B cell (primary cell): ENCODE measurements around the gene LCN12. TPM values are rescaled to one million over a fixed set of nuclear protein-coding genes. Genes with fewer than 3 reads are reported as not detected.

Experiments used
- ATAC-seq: fragments of 200-7000 bp; cut with Tn5 transposase; one replicate; pipeline ENCODE4 v1.10.0; 2021; ENCODE audit warnings: low read depth, mild to moderate bottlenecking, moderate number of reproducible peaks, moderate library complexity
- CTCF ChIA-PET: fragments of 350-600 bp; sonication (Branson Sonifier 250); formaldehyde crosslinking; loops from one replicate; lab custom pipeline; 2021; ENCODE audit warnings: antibody characterized with exemption, inconsistent platforms; lab: Charles Lee
- POLR2A ChIA-PET: fragments of 350-600 bp; sonication (Branson Sonifier 250); formaldehyde crosslinking; loops from one replicate; lab custom pipeline; 2021; ENCODE audit warnings: antibody characterized with exemption; lab: Charles Lee
- DNase-seq: peaks from one replicate; pipeline ENCODE4 v3.0.0; 2013
- H2AFZ ChIP-seq: 2 replicates; pipeline ENCODE4 v1.6.1; 2012; ENCODE audit warnings: mild to moderate bottlenecking, low read depth, low read length; ENCODE audit not compliant: insufficient read depth, poor library complexity, severe bottlenecking
- H3K27ac ChIP-seq, 2 donors: 1 replicate in 1 of 2; 2 replicates in 1 of 2; pipeline ENCODE4 v1.5.1; 2012 to 2013; ENCODE audit warnings: low read length in 2 of 2, mild to moderate bottlenecking in 2 of 2, moderate library complexity in 1 of 2
- H3K27me3 ChIP-seq, 4 experiments: fragments of 200-600 bp in 1 of 4; sonication (generic) in 1 of 4; replicated peaks in 1 of 4; 1 replicate in 2 of 4; 2 replicates in 2 of 4; pipeline versions ENCODE4 v1.6.1 to v1.7.0; 2013 to 2016; ENCODE audit warnings: low read length in 3 of 4, mild to moderate bottlenecking in 2 of 4, mixed read lengths in 1 of 4, moderate library complexity in 1 of 4; ENCODE audit not compliant: insufficient read depth in 4 of 4, control insufficient read depth in 3 of 4; ENCODE audit errors: control extremely low read depth in 1 of 4
- H3K36me3 ChIP-seq, 2 experiments: replicated peaks in 1 of 2; 1 replicate in 1 of 2; 2 replicates in 1 of 2; pipeline versions ENCODE4 v1.6.1 to v1.7.1; 2013; ENCODE audit warnings: low read length in 1 of 2; ENCODE audit not compliant: insufficient read depth in 2 of 2, control insufficient read depth in 1 of 2; ENCODE audit errors: control extremely low read depth in 1 of 2, extremely low read depth in 1 of 2
- H3K4me1 ChIP-seq, 2 donors: fragments of 200-600 bp in 1 of 2; sonication (generic) in 1 of 2; 1 replicate in 1 of 2; 2 replicates in 1 of 2; pipeline versions ENCODE4 v1.5.1 to v1.6.1; 2013 to 2017; ENCODE audit warnings: low read length in 2 of 2; ENCODE audit not compliant: control insufficient read depth in 2 of 2, insufficient read depth in 2 of 2
- H3K4me2 ChIP-seq: replicated peaks from 2 replicates; pipeline ENCODE3; 2012; ENCODE audit warnings: mild to moderate bottlenecking, low read depth, low read length; ENCODE audit not compliant: poor library complexity, severe bottlenecking
- H3K4me3 ChIP-seq, 5 experiments: fragments of 200-600 bp in 1 of 5; sonication (generic) in 1 of 5; 1 replicate in 3 of 5; 2 replicates in 2 of 5; pipeline versions ENCODE4 v1.5.1 to v1.7.0; 2011 to 2016; ENCODE audit warnings: low read length in 4 of 5, mild to moderate bottlenecking in 4 of 5, low read depth in 2 of 5, control low read depth in 1 of 5, moderate library complexity in 1 of 5; ENCODE audit not compliant: insufficient read depth in 1 of 5; ENCODE audit errors: control extremely low read depth in 1 of 5, extremely low read depth in 1 of 5
- H3K79me2 ChIP-seq: fragments of 200-600 bp; sonication (generic); one replicate; pipeline ENCODE4 v1.6.0; 2016; ENCODE audit warnings: low read length; ENCODE audit not compliant: control insufficient read depth, insufficient read depth
- H3K9ac ChIP-seq: fragments of 200-600 bp; sonication (generic); 2 replicates; pipeline ENCODE4 v1.6.1; 2017; ENCODE audit warnings: mild to moderate bottlenecking, low read length, moderate library complexity
- H3K9me3 ChIP-seq, 3 donors: one replicate each; pipeline versions ENCODE4 v1.6.1 to v1.7.1; 2013; ENCODE audit warnings: low read length in 2 of 3; ENCODE audit not compliant: control insufficient read depth in 2 of 3, insufficient read depth in 1 of 3; ENCODE audit errors: control extremely low read depth in 1 of 3
- H4K20me1 ChIP-seq: 2 replicates; pipeline ENCODE4 v1.6.0; 2012; ENCODE audit warnings: mild to moderate bottlenecking, low read length; ENCODE audit not compliant: insufficient read depth, control insufficient read depth, poor library complexity, severe bottlenecking
- H3K27ac Mint-ChIP-seq: one replicate; pipeline ENCODE4 v1.8.0; 2021; ENCODE audit warnings: mixed read lengths
- H3K27me3 Mint-ChIP-seq: one replicate; pipeline ENCODE4 v1.8.0; 2021; ENCODE audit warnings: mixed read lengths
- H3K4me1 Mint-ChIP-seq: one replicate; pipeline ENCODE4 v1.8.0; 2021; ENCODE audit warnings: mixed read lengths
- H3K4me3 Mint-ChIP-seq: one replicate; pipeline ENCODE4 v1.8.0; 2021; ENCODE audit warnings: mixed read lengths
- H3K9me3 Mint-ChIP-seq: one replicate; pipeline ENCODE4 v1.8.0; 2022; ENCODE audit warnings: mixed read lengths; ENCODE audit not compliant: insufficient read depth
- CTCF ChIP-seq: fragments of 200-600 bp; IDR thresholded peaks from one replicate; pipeline ENCODE4 v1.8.0; 2022; ENCODE audit warnings: antibody characterized with exemption, mild to moderate bottlenecking
- EZH2 ChIP-seq: IDR thresholded peaks from 2 replicates; pipeline ENCODE4 v1.6.1; 2012; ENCODE audit warnings: borderline replicate concordance, low read depth, mild to moderate bottlenecking, moderate library complexity, low read length; ENCODE audit not compliant: insufficient read depth, poor library complexity, severe bottlenecking
- WGBS: methylation state at CpG from one replicate; pipeline ENCODE4 v1.1.5; 2013; ENCODE audit warnings: missing lambda C conversion rate; ENCODE audit not compliant: insufficient coverage; 5-methylcytosine and 5-hydroxymethylcytosine counted together
- intact Hi-C: fragments of 100-400 bp; cut with micrococcal nuclease; formaldehyde crosslinking; loops from one replicate; pipeline ENCODE4 v1.10.0; 2022
- polyA plus RNA-seq: library from polyadenylated mRNA; depleted of rRNA; stranded (reverse); fragments of >200 nt; gene quantifications from 2 replicates; pipeline ENCODE4 v1.2.3, GENCODE V29; 2012
- total RNA-seq, 2 donors: library from RNA; stranded (reverse); fragments of 120-200 nt in 1 of 2; gene quantifications; 1 replicate in 1 of 2; 2 replicates in 1 of 2; pipeline versions ENCODE4 v1.2.3 to v1.2.4, GENCODE V29; 2013 to 2022

LCN12 gene
- total and polyA plus RNA-seq, 2 donors (not counting 1 experiment from before 2014, with no cell fraction given): 2.4 to 2.6 TPM

DNA sequence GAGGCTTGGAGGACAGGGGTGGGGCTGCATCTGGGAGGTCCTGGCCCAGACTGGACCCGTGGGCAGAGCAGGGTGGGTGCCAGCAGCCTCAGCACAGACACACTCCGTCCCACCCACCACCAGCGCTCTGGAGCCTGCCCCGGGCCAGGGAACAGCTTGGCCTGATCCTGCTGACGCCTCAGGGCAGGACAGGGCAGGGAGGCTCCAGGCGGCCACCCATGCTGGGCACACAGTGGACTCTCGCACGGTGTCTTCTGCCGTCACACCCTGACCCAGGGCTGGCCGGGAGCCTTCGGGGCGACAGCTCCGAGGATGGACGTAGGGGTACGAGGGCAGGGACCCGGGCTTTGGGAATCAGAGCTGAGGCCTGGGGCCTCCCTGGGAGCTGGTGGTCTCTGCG is 17.1 kb downstream of the LCN12 start:
- Histone ChIP-seq H2AFZ (no peak overlapping the region), H3K9me3 (no peaks in the 10 kb centered on the region), H3K27me3 (peaks cover 0 to 8% (median 0%) of the 10 kb centered on the region in 4 experiments), H3K4me3 (no peak overlapping the region), H3K4me1 (peaks cover 5 to 10% of the 10 kb centered on the region in 2 donors), H3K79me2 (no peaks in the 10 kb centered on the region), H4K20me1 (no peaks in the 10 kb centered on the region), H3K27ac (no peak overlapping the region), H3K4me2 (no peak overlapping the region), H3K9ac (no peak overlapping the region), H3K36me3 (no peaks in the 10 kb centered on the region)
- no peak overlapping the region for H3K27ac Mint-ChIP-seq
- H3K27me3 Mint-ChIP-seq: peaks cover 5% of the 10 kb centered on the region
- ChIA-PET CTCF (no interaction called here), POLR2A (no interaction called here)
- no peak for TF ChIP-seq EZH2
- no peak for TF ChIP-seq CTCF
- WGBS: 92% methylated on average over 13 of the region's 17 CpGs
- DNase-seq: no peak
- intact Hi-C loops: no loop called here
- peaks cover 11% of the 10 kb centered on the region for H3K4me1 Mint-ChIP-seq
- no peak overlapping the region for H3K4me3 Mint-ChIP-seq
- ATAC-seq: no peak
- H3K9me3 Mint-ChIP-seq: no peaks in the 10 kb centered on the region

- no peak overlapping the region for H2AFZ ChIP-seq
- POLR2A ChIA-PET: no interaction called here
- 74% methylated on average over 4 of the region's 5 CpGs for WGBS
Measured at GRCh38 chr9:136969774-136970173, 17.7 kb downstream of the LCN12 start.

More at GRCh38 chr9:136969774-136970173, 17.7 kb downstream of the LCN12 start:
- Histone ChIP-seq H3K4me3 (no peak overlapping the region), H3K9ac (no peak overlapping the region), H3K27ac (no peak overlapping the region), H3K79me2 (no peaks in the 10 kb centered on the region), H3K4me2 (no peak overlapping the region), H3K36me3 (no peaks in the 10 kb centered on the region), H3K27me3 (peaks cover 0 to 8% (median 0%) of the 10 kb centered on the region in 4 experiments), H3K4me1 (peaks cover 5 to 10% of the 10 kb centered on the region in 2 donors), H4K20me1 (no peaks in the 10 kb centered on the region), H3K9me3 (no peaks in the 10 kb centered on the region)
- H3K27ac Mint-ChIP-seq: no peak overlapping the region
- DNase-seq: no peak
- intact Hi-C loops: no loop called here
- H3K4me1 Mint-ChIP-seq: peaks cover 11% of the 10 kb centered on the region
- ATAC-seq: no peak
- no peaks in the 10 kb centered on the region for H3K9me3 Mint-ChIP-seq
- CTCF ChIA-PET: interaction anchor here (0.6 kb wide), 1 partner anchor 211 kb away, joined by 6 read pairs; no protein-coding TSS in a partner anchor
- TF ChIP-seq EZH2: no peak
- no peak for TF ChIP-seq CTCF
- H3K27me3 Mint-ChIP-seq: peaks cover 5% of the 10 kb centered on the region
- H3K4me3 Mint-ChIP-seq: no peak overlapping the region
